Measurements from ENCODE around the gene CFHR1. TPM values are rescaled to one million over a fixed set of nuclear protein-coding genes. Genes with fewer than 3 reads are reported as not detected.
"Not testable (repeated sequence)": the region's sequence is repeated elsewhere in the genome, so short reads cannot be mapped to it uniquely, and the experiment has no call there.

The CFHR1 gene
- total RNA-seq, 1 experiment from 2014 or later = not detected

GRCh38 chr1:196849613-196850492 lies 30.3 kb downstream of the CFHR1 start:
- not testable (repeated sequence) for H3K36me3 ChIP-seq; H3K4me3 ChIP-seq; H3K27me3 ChIP-seq (replicated peaks); H3K9me3 ChIP-seq (replicated peaks); DNase-seq (ENCODE audit: low read depth in 1 of 2, low spot score in 2 of 2); H3K27ac ChIP-seq; H3K4me1 ChIP-seq (replicated peaks)

- no peak for DNase-seq (ENCODE audit: low read depth in 1 of 2, low spot score in 2 of 2)
- no peaks in the 10 kb centered on the region for H3K27me3 ChIP-seq (replicated peaks)
- no peaks in the 10 kb centered on the region for H3K9me3 ChIP-seq (replicated peaks)
- no peaks in the 10 kb centered on the region for H3K36me3 ChIP-seq
- no peak overlapping the region for H3K27ac ChIP-seq
- H3K4me3 ChIP-seq = no peak overlapping the region
- H3K4me1 ChIP-seq (replicated peaks) = no peaks in the 10 kb centered on the region
Measured at GRCh38 chr1:196856053-196856452, 36.5 kb downstream of the CFHR1 start.

- H3K36me3 ChIP-seq = no peaks in the 10 kb centered on the region
- no peaks in the 10 kb centered on the region for H3K4me1 ChIP-seq (replicated peaks)
- no peak for DNase-seq (ENCODE audit: low read depth in 1 of 2, low spot score in 2 of 2)
- no peaks in the 10 kb centered on the region for H3K9me3 ChIP-seq (replicated peaks)
- no peak overlapping the region for H3K4me3 ChIP-seq
- H3K27ac ChIP-seq = no peak overlapping the region
- no peaks in the 10 kb centered on the region for H3K27me3 ChIP-seq (replicated peaks)
Measured at GRCh38 chr1:196857188-196857587, 37.7 kb downstream of the CFHR1 start.

GRCh38 chr1:196858811-196859210 lies 39.3 kb downstream of the CFHR1 start:
- no peak for DNase-seq (ENCODE audit: low read depth in 1 of 2, low spot score in 2 of 2)
- no peaks in the 10 kb centered on the region for H3K4me1 ChIP-seq (replicated peaks)
- H3K36me3 ChIP-seq = no peaks in the 10 kb centered on the region
- H3K4me3 ChIP-seq = no peak overlapping the region
- no peaks in the 10 kb centered on the region for H3K27me3 ChIP-seq (replicated peaks)
- no peaks in the 10 kb centered on the region for H3K9me3 ChIP-seq (replicated peaks)
- no peak overlapping the region for H3K27ac ChIP-seq

GRCh38 chr1:196860323-196860884 lies 40.9 kb downstream of the CFHR1 start:
- Histone ChIP-seq H3K4me1 (replicated peaks) (no peaks in the 10 kb centered on the region), H3K4me3 (no peak overlapping the region), H3K9me3 (replicated peaks) (no peaks in the 10 kb centered on the region), H3K27me3 (replicated peaks) (no peaks in the 10 kb centered on the region), H3K36me3 (no peaks in the 10 kb centered on the region), H3K27ac (no peak overlapping the region)
- no peak for DNase-seq (ENCODE audit: low read depth in 1 of 2, low spot score in 2 of 2)

GRCh38 chr1:196861429-196861828 lies 41.9 kb downstream of the CFHR1 start:
- Histone ChIP-seq H3K27ac (no peak overlapping the region), H3K27me3 (replicated peaks) (no peaks in the 10 kb centered on the region), H3K4me1 (replicated peaks) (no peaks in the 10 kb centered on the region), H3K36me3 (no peaks in the 10 kb centered on the region), H3K9me3 (replicated peaks) (no peaks in the 10 kb centered on the region), H3K4me3 (no peak overlapping the region)
- no peak for DNase-seq (ENCODE audit: low read depth in 1 of 2, low spot score in 2 of 2)

GRCh38 chr1:196866974-196867373 lies 47.4 kb downstream of the CFHR1 start:
- DNase-seq (ENCODE audit: low read depth in 1 of 2, low spot score in 2 of 2) = no peak
- no peak overlapping the region for H3K27ac ChIP-seq
- no peaks in the 10 kb centered on the region for H3K4me1 ChIP-seq (replicated peaks)
- no peak overlapping the region for H3K4me3 ChIP-seq
- H3K27me3 ChIP-seq (replicated peaks) = no peaks in the 10 kb centered on the region
- no peaks in the 10 kb centered on the region for H3K9me3 ChIP-seq (replicated peaks)
- no peaks in the 10 kb centered on the region for H3K36me3 ChIP-seq

GRCh38 chr1:196873385-196873784 lies 53.9 kb downstream of the CFHR1 start:
- no peaks in the 10 kb centered on the region for H3K4me1 ChIP-seq (replicated peaks)
- 0 out of 2 replicates have a peak, but pooled peaks cover 3% of the 10 kb centered on the region for H3K27me3 ChIP-seq (replicated peaks)
- no peak for DNase-seq (ENCODE audit: low read depth in 1 of 2, low spot score in 2 of 2)
- no peaks in the 10 kb centered on the region for H3K36me3 ChIP-seq
- no peak overlapping the region for H3K4me3 ChIP-seq
- no peak overlapping the region for H3K27ac ChIP-seq
- no peaks in the 10 kb centered on the region for H3K9me3 ChIP-seq (replicated peaks)

- H3K27me3 ChIP-seq (replicated peaks) = 0 out of 2 replicates have a peak, but pooled peaks cover 3% of the 10 kb centered on the region
- no peaks in the 10 kb centered on the region for H3K9me3 ChIP-seq (replicated peaks)
- no peaks in the 10 kb centered on the region for H3K36me3 ChIP-seq
- H3K4me1 ChIP-seq (replicated peaks) = no peaks in the 10 kb centered on the region
- DNase-seq (ENCODE audit: low read depth in 1 of 2, low spot score in 2 of 2) = no peak
- no peak overlapping the region for H3K4me3 ChIP-seq
- H3K27ac ChIP-seq = no peak overlapping the region
Measured at GRCh38 chr1:196875935-196876334, 56.4 kb downstream of the CFHR1 start.

GRCh38 chr1:196877964-196878363 lies 58.4 kb downstream of the CFHR1 start:
- H3K27ac ChIP-seq = no peak overlapping the region
- no peak for DNase-seq (ENCODE audit: low read depth in 1 of 2, low spot score in 2 of 2)
- H3K4me1 ChIP-seq (replicated peaks) = no peaks in the 10 kb centered on the region
- 0 out of 2 replicates have a peak, but pooled peaks cover 3% of the 10 kb centered on the region for H3K27me3 ChIP-seq (replicated peaks)
- H3K36me3 ChIP-seq = no peaks in the 10 kb centered on the region
- H3K9me3 ChIP-seq (replicated peaks) = no peaks in the 10 kb centered on the region
- H3K4me3 ChIP-seq = no peak overlapping the region

Other genes with a start within 250 kb of the CFHR1 start
- 0.05 and 0.25 TPM in 2 replicates for gene KCNT2, start 211.3 kb upstream of the CFHR1 start, total RNA-seq (2014; rRNA removed; shearing (Covaris generic))
- gene CFH, start 167.7 kb upstream of the CFHR1 start, total RNA-seq (2014; rRNA removed; shearing (Covaris generic)) = 75.4 and 85.4 TPM in 2 replicates
- gene CFHR3, start 44.9 kb upstream of the CFHR1 start, total RNA-seq (2014; rRNA removed; shearing (Covaris generic)) = not detected in 2 replicates
- gene CFHR4, start 68.3 kb downstream of the CFHR1 start, total RNA-seq (2014; rRNA removed; shearing (Covaris generic)) = not detected in 2 replicates
- gene CFHR2, start 124.0 kb downstream of the CFHR1 start, total RNA-seq (2014; rRNA removed; shearing (Covaris generic)) = not detected in 2 replicates
- gene CFHR5, start 157.8 kb downstream of the CFHR1 start, total RNA-seq (2014; rRNA removed; shearing (Covaris generic)) = not detected in 2 replicates
- gene F13B, start 247.5 kb downstream of the CFHR1 start, total RNA-seq (2014; rRNA removed; shearing (Covaris generic)) = not detected in 2 replicates

Data from SJSA1 (cell line).